BE2C (cell line): Measurements from ENCODE around the gene ZMYND8.

Source experiments
- DNase-seq: peaks from one replicate; pipeline ENCODE4 v3.0.0-alpha.2; 2020
- H3K27me3 ChIP-seq: fragments of 250-450 bp; sonication (Bioruptor Pico); 2 replicates; pipeline ENCODE4 v1.5.1; 2020; ENCODE audit warnings: mild to moderate bottlenecking
- H3K36me3 ChIP-seq: fragments of 250-450 bp; sonication (Bioruptor Pico); 2 replicates; pipeline ENCODE4 v1.5.1; 2020; ENCODE audit warnings: mild to moderate bottlenecking
- H3K4me1 ChIP-seq: fragments of 250-450 bp; sonication (Bioruptor Pico); 2 replicates; pipeline ENCODE4 v1.5.1; 2020
- H3K4me3 ChIP-seq: 2 replicates; pipeline ENCODE4 v1.5.1; 2011; ENCODE audit warnings: low read depth, low read length
- H3K9me3 ChIP-seq: fragments of 250-450 bp; sonication (Bioruptor Pico); 2 replicates; pipeline ENCODE4 v1.5.1; 2020
- TF ChIP-seq, protein P1 (sequence below): IDR thresholded peaks from 2 replicates; pipeline ENCODE4 v1.5.1; 2012; ENCODE audit warnings: mild to moderate bottlenecking, low read depth, low read length

The ZMYND8 gene

DNA sequence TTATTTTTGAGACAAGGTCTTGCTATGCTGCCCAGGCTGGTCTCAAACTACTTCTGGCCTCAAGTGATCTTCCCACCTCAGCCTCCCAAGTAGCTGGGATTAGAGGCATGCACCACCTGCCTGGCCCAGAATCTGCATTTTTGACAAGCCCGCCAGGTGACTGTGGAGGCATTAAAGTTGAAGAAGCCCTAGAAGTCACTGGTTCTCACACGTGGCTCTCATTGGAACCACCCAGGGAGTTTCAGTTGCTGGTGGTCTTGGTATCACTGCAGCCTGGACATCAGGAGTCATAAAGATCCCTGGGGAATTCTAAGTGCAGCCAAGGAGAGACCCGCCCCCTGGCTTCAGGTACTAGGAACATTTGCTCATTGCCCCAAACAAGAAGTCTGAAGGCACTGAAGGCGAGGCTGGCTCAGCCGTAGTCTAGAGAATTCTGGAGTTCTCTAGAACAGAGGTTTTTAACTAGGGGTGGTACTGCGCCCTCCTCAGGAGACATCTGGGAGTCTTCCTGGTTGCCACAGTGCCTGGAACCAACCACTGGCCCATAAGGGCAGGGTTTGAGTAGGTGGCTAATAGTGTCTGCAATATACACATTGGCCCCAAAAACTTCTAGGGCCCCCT lies 182.8 kb downstream of the ZMYND8 start:
- no peaks in the 10 kb centered on the region for H3K9me3 ChIP-seq
- H3K4me1 ChIP-seq = no peaks in the 10 kb centered on the region
- no peak overlapping the region for H3K4me3 ChIP-seq
- TF ChIP-seq, protein P1, sequence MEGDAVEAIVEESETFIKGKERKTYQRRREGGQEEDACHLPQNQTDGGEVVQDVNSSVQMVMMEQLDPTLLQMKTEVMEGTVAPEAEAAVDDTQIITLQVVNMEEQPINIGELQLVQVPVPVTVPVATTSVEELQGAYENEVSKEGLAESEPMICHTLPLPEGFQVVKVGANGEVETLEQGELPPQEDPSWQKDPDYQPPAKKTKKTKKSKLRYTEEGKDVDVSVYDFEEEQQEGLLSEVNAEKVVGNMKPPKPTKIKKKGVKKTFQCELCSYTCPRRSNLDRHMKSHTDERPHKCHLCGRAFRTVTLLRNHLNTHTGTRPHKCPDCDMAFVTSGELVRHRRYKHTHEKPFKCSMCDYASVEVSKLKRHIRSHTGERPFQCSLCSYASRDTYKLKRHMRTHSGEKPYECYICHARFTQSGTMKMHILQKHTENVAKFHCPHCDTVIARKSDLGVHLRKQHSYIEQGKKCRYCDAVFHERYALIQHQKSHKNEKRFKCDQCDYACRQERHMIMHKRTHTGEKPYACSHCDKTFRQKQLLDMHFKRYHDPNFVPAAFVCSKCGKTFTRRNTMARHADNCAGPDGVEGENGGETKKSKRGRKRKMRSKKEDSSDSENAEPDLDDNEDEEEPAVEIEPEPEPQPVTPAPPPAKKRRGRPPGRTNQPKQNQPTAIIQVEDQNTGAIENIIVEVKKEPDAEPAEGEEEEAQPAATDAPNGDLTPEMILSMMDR = no peak
- no peaks in the 10 kb centered on the region for H3K36me3 ChIP-seq
- no peak for DNase-seq
- H3K27me3 ChIP-seq = peaks cover 13% of the 10 kb centered on the region; the same call in 1 of the 2 replicates

DNA sequence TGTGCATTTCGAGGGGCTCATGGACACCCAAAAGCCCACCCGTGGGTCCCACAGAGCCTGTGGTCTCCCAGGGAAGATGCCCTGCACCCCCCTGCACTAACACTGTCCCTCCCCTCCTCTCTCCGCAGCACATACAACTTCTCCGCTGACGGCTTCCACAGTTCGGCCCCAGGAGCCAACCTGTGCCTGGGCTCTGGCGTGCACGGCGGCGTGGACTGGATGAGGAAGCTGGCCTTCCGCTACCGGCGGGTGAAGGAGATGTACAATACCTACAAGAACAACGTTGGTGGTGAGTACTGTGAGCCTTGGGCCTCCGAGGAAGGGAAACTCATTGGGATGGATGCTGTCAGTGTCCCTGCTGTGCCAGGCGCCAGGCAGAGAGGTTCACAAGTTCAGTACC lies 183.9 kb downstream of the ZMYND8 start:
- Histone ChIP-seq H3K9me3 (no peaks in the 10 kb centered on the region), H3K27me3 (peaks cover 13% of the 10 kb centered on the region; the same call in 1 of the 2 replicates), H3K36me3 (no peaks in the 10 kb centered on the region), H3K4me1 (no peaks in the 10 kb centered on the region), H3K4me3 (no peak overlapping the region)
- DNase-seq = no peak
- TF ChIP-seq, protein P1 = no peak

DNA sequence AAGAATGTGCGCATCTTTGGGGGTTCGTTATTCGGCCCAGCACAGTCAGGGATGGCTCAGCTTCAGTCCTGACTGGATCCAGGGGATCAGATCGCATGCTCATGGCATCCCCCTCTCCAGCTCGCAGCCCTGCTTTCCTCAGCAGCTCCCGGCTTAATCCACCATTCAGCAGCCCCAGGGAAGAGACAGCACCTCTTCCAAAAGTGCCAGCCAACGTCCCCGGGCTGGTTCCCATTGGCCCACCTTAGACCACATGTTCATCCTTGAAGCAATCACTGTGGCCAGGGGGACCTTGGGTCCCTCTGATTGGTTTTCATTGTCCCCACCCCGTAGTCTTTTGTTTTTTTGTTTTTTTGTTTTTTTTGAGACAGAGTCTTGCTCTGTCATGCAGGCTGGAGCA lies 188.7 kb downstream of the ZMYND8 start:
- Histone ChIP-seq H3K4me1 (no peaks in the 10 kb centered on the region), H3K4me3 (no peak overlapping the region), H3K27me3 (peaks cover 6% of the 10 kb centered on the region; the same call in 1 of the 2 replicates), H3K36me3 (no peaks in the 10 kb centered on the region), H3K9me3 (peaks cover 3% of the 10 kb centered on the region; the same call in 1 of the 2 replicates)
- DNase-seq = no peak
- TF ChIP-seq, protein P1 = no peak

DNA sequence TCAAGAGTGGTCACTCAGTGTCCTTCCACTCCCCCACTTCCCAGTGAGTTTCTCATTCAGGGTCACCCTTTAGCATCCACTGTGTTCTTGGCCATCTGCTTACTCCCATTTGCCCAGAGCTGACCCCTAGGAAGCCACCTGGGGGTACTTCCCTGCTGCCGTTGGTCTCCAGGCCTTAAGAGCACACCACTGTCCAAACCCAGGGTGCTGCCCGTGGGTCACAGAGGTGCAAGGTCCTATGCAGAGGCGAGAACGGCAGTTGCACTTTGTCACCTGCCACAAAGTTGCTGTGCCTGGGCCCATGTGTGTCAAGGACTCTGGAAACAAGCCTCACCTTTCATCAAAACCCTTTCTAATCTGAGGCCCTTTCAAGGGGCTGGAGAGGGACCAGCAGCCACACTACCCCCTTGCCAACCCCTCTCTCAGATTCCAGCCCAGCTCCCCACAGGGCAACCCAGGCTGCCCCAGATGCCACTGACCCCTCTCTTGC lies 191.1 kb downstream of the ZMYND8 start:
- Histone ChIP-seq H3K36me3 (no peaks in the 10 kb centered on the region), H3K9me3 (peaks cover 3% of the 10 kb centered on the region; the same call in 1 of the 2 replicates), H3K4me3 (no peak overlapping the region), H3K27me3 (no peaks in the 10 kb centered on the region), H3K4me1 (no peaks in the 10 kb centered on the region)
- TF ChIP-seq, protein P1 = no peak
- no peak for DNase-seq

DNA sequence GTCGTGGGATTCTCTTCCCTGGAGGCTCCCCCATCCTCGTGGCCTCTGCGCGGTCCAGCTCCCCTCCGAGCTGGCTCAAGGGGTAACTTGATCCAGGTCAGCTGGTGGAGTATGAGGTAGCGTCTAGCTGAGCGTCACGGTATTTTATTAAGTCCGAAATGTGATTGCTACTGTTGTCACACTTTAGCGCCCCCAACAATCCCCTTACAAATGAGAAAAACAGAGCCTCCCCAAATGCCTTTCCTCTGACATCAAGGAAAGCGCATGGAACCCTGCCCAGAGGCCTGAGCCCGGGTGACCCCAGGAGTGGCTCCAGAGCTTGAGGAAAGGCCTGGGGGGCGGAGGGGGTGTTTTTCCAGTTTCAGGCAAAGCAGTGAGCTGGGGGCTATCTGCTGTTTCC lies 192.4 kb downstream of the ZMYND8 start:
- Histone ChIP-seq H3K27me3 (no peaks in the 10 kb centered on the region), H3K9me3 (peaks cover 3% of the 10 kb centered on the region; the same call in 1 of the 2 replicates), H3K4me1 (no peaks in the 10 kb centered on the region), H3K36me3 (no peaks in the 10 kb centered on the region), H3K4me3 (no peak overlapping the region)
- DNase-seq = no peak
- TF ChIP-seq, protein P1 = no peak

DNA sequence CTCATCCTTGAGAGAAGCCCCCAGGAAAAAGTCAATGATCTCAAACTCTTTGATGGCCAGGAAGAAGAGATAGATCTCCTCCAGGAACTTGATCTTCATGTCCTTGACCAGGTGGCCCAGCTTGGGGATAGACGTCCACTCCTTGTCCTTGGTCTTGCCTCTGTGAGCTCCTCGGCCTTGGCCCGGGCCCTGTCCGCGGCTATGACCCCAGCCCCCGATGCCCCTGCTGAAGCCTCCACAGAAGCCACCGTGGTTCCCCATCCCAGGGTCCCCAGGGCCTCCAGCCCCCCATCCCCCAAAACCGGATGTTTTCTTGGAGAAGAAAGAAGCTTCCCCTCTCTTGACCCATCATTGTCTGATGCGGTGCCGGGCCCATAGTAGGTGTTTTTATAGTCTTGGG lies 195.1 kb downstream of the ZMYND8 start:
- no peak overlapping the region for H3K4me3 ChIP-seq
- TF ChIP-seq, protein P1 = no peak
- no peak for DNase-seq
- H3K36me3 ChIP-seq = no peaks in the 10 kb centered on the region
- peaks cover 4% of the 10 kb centered on the region; the same call in 1 of the 2 replicates for H3K27me3 ChIP-seq
- no peaks in the 10 kb centered on the region for H3K4me1 ChIP-seq
- H3K9me3 ChIP-seq = peaks cover 3% of the 10 kb centered on the region; the same call in 1 of the 2 replicates
